Measurements from ENCODE around the gene APBA1. TPM values are rescaled to one million over a fixed set of nuclear protein-coding genes. Genes with fewer than 3 reads are reported as not detected.

APBA1 gene
- total and polyA plus RNA-seq, 2 of the 4 experiments (the other 2 are of a cell fraction): 3.8 to 5.1 TPM

- no CpG with 5 or more reads among the region's 1 CpG for WGBS, 2 experiments (ENCODE audit: extremely low coverage in 2 of 2, insufficient read length in 1 of 2)
- no peak for ATAC-seq (ENCODE audit: low read depth)
Measured at GRCh38 chr9:69601698-69602097, 70.5 kb downstream of the APBA1 start.

More at GRCh38 chr9:69601698-69602097, 70.5 kb downstream of the APBA1 start:
- intact Hi-C loops (cut with micrococcal nuclease) (no loop called here), in situ Hi-C loops (cut with MboI; ENCODE audit: low sequenced_read_pairs) (no loop called here), dilution Hi-C loops (cut with HindIII; ENCODE audit: low sequenced_read_pairs, unreplicated experiment) (no loop called here)
- Histone ChIP-seq H3K9me3 (ENCODE audit: control insufficient read depth, insufficient read depth, low read length) (no peaks in the 10 kb centered on the region), H3K23ac (ENCODE audit: low read depth, low read length) (no peak overlapping the region), H2BK120ac (ENCODE audit: low read depth, low read length) (no peak overlapping the region), H3K27ac (ENCODE audit: insufficient read depth, low read length) (no peak overlapping the region), H3K4me1 (ENCODE audit: control insufficient read depth, insufficient read depth, low read length) (no peaks in the 10 kb centered on the region), H2AFZ (replicated peaks; ENCODE audit: low read length, poor library complexity) (no peak overlapping the region), H2AK9ac (replicated peaks; ENCODE audit: low read depth, low read length, poor library complexity) (no peak overlapping the region), H2AK5ac (ENCODE audit: low read depth, low read length) (no peak overlapping the region), H3K36me3 (ENCODE audit: control insufficient read depth, insufficient read depth, low read length) (no peaks in the 10 kb centered on the region), H3K18ac (ENCODE audit: low read depth, low read length) (no peak overlapping the region), H2BK15ac (ENCODE audit: low read depth, low read length) (no peak overlapping the region), H2BK20ac (ENCODE audit: low read depth, low read length) (no peak overlapping the region), H3K79me1 (ENCODE audit: low read depth in 1 of 2, low read length in 2 of 2) (peaks cover 3 to 8% of the 10 kb centered on the region in 2 experiments; a peak in 2 of 4 replicates), H3K9me1 (ENCODE audit: insufficient read depth, low read length) (peaks cover 12% of the 10 kb centered on the region), H4K8ac (ENCODE audit: low read depth in 2 of 2, low read length in 2 of 2) (no peak overlapping the region), H3K14ac (replicated peaks; ENCODE audit: low read depth, low read length) (no peak overlapping the region), H4K5ac (ENCODE audit: low read depth, low read length) (no peak overlapping the region), H3K4me3 (ENCODE audit: insufficient read depth, low read depth, low read length) (no peak overlapping the region), H4K20me1 (ENCODE audit: insufficient read depth, low read length) (no peaks in the 10 kb centered on the region), H3K9ac (ENCODE audit: low read depth, low read length) (no peak overlapping the region), H3K4ac (ENCODE audit: low read depth, low read length) (no peak overlapping the region), H3K27me3 (ENCODE audit: control insufficient read depth, insufficient read depth, low read length) (no peaks in the 10 kb centered on the region), H3K56ac (ENCODE audit: extremely low read depth, insufficient read depth, low read length) (no peak overlapping the region), H2BK5ac (ENCODE audit: low read depth, low read length, poor library complexity, severe bottlenecking) (no peak overlapping the region), H4K91ac (ENCODE audit: insufficient read depth, low read depth, low read length) (no peak overlapping the region), H3K4me2 (ENCODE audit: low read depth, low read length) (no peak overlapping the region)
- ChIA-PET POLR2A (ENCODE audit: unreplicated experiment) (no interaction called here), CTCF (no interaction called here)
- DNase-seq: no peak
- TF ChIP-seq BHLHE40 (IDR thresholded peaks at IDR 0.05; ENCODE audit: low read depth, low read length) (no peak), FOS (IDR thresholded peaks at IDR 0.05; ENCODE audit: low read depth, low read length) (no peak), MAZ (IDR thresholded peaks at IDR 0.05; ENCODE audit: borderline replicate concordance, low read depth, low read length) (no peak), ELK1 (IDR thresholded peaks at IDR 0.05; ENCODE audit: borderline replicate concordance, low read depth, low read length) (no peak), RAD21 (IDR thresholded peaks at IDR 0.05; ENCODE audit: low read length) (no peak), RFX5 (IDR thresholded peaks at IDR 0.05; ENCODE audit: low read depth, low read length) (no peak), MXI1 (IDR thresholded peaks at IDR 0.05; ENCODE audit: borderline replicate concordance, low read depth, low read length) (no peak), RCOR1 (IDR thresholded peaks at IDR 0.05; ENCODE audit: insufficient replicate concordance, low read length) (no peak), POLR2A (IDR thresholded peaks at IDR 0.05; ENCODE audit: low read depth, low read length) (no peak)
- no TSS peak for BruUV-seq (replicated peaks)

All from IMR-90 (cell line).